Bronchial epithelial cell (primary cell): ENCODE measurements around the gene TNNC2. TPM values are rescaled to one million over a fixed set of nuclear protein-coding genes. Genes with fewer than 3 reads are reported as not detected.
A peak's percentile ranks its signal among the peaks of the same experiment; 100 is the strongest.
"Not testable (repeated sequence)": the region's sequence is repeated elsewhere in the genome, so short reads cannot be mapped to it uniquely, and the experiment has no call there.

ENCODE experiments used
- DNase-seq: peaks from one replicate; pipeline ENCODE4 v3.0.0-alpha.2; 2010; ENCODE audit warnings: low read depth
- FAIRE-seq: peaks from 2 replicates; lab custom pipeline; 2011; peaks lifted over from hg19 to GRCh38; lab: Jason Lieb, UNC
- H3K27me3 ChIP-seq: 2 replicates; pipeline ENCODE4 v1.5.1; 2011; ENCODE audit warnings: low read length; ENCODE audit not compliant: control insufficient read depth, insufficient read depth
- H3K36me3 ChIP-seq: 2 replicates; pipeline ENCODE4 v1.5.1; 2011; ENCODE audit warnings: low read length; ENCODE audit not compliant: control insufficient read depth, insufficient read depth
- H3K4me3 ChIP-seq: 2 replicates; pipeline ENCODE4 v1.5.1; 2011; ENCODE audit warnings: mild to moderate bottlenecking, low read depth, low read length, control low read depth
- CTCF ChIP-seq: IDR thresholded peaks from 2 replicates; pipeline ENCODE4 v1.5.1; 2011; ENCODE audit warnings: mild to moderate bottlenecking, moderate library complexity, low read length, control low read depth, inconsistent platforms; ENCODE audit not compliant: insufficient read depth, severe bottlenecking
- total RNA-seq: library from RNA; depleted of rRNA; stranded (reverse); fragments of >200 nt; gene quantifications from 2 replicates; pipeline ENCODE4 v1.2.1, GENCODE V29; 2014

TNNC2 gene
- total RNA-seq, 1 donor from 2014 or later, result not detected

- H3K4me3 ChIP-seq, result no peak overlapping the region
- FAIRE-seq, result no peak
Observed at GRCh38 chr20:45832619-45833018, 5.5 kb upstream of the TNNC2 start.

GRCh38 chr20:45829673-45830106, 2.6 kb upstream of the TNNC2 start:
- DNase-seq, FAIRE-seq, H3K27me3 ChIP-seq, H3K36me3 ChIP-seq, H3K4me3 ChIP-seq: not testable (repeated sequence)

More at GRCh38 chr20:45832619-45833018, 5.5 kb upstream of the TNNC2 start:
- TF ChIP-seq CTCF, result no peak
- Histone ChIP-seq H3K36me3 (no peaks in the 10 kb centered on the region), H3K27me3 (no peaks in the 10 kb centered on the region)
- no peak for DNase-seq

- no peak for DNase-seq
- Histone ChIP-seq H3K27me3 (peaks cover 5% of the 10 kb centered on the region), H3K36me3 (no peaks in the 10 kb centered on the region), H3K4me3 (no peak overlapping the region)
- FAIRE-seq, result no peak
- TF ChIP-seq CTCF, result no peak
Observed at GRCh38 chr20:45828589-45828988, 1.5 kb upstream of the TNNC2 start.

GRCh38 chr20:45827712-45828111, 600 bp upstream of the TNNC2 start:
- Histone ChIP-seq H3K36me3 (no peaks in the 10 kb centered on the region), H3K27me3 (peaks cover 5% of the 10 kb centered on the region), H3K4me3 (no peak overlapping the region)
- no peak for DNase-seq
- FAIRE-seq, result no peak
- TF ChIP-seq CTCF, result no peak

DNA sequence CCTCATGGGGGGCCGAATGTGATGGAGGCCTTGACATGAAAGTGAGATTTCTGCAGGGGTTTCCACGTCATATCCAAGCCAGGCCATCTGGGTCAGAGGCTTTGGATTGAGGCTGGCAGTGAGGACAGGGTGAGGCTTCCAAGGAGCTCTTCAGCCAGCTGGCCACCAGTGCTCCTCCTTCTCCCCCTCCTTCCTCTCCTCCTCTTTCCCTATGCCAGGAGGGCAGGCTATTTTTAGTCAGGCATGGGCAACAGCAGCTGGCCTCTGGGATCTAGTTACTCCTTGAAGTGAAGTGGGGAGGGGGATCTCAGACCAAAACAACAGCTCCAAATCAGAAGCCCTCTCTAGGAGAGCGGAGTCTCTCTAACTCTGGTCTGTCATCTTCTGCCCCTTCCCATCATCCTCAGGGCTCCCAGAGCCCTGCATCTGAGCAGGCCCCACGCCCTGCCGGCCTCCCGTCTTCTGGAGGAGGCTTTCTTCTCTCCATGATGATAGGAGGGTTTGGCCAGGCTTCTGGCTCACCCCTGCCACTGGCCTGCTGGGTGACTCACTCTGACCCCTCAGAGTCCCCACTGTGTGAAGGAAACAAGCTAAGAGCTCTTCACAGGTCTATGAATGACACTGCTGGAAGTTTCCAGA, 612 bp downstream of the TNNC2 start:
- H3K27me3 ChIP-seq, result peaks cover 5% of the 10 kb centered on the region
- no peaks in the 10 kb centered on the region for H3K36me3 ChIP-seq
- no peak overlapping the region for H3K4me3 ChIP-seq
- TF ChIP-seq CTCF, result no peak
- DNase-seq (no peak), FAIRE-seq (no peak)

- DNase-seq, result peak; percentile 28
- no peaks in the 10 kb centered on the region for H3K36me3 ChIP-seq
- FAIRE-seq, result no peak
- H3K27me3 ChIP-seq, result peaks cover 5% of the 10 kb centered on the region
- TF ChIP-seq CTCF, result peak; percentile 56
- H3K4me3 ChIP-seq, result no peak overlapping the region
Observed at GRCh38 chr20:45823949-45824835, 2.9 kb downstream of the TNNC2 start.
